Measurements from ENCODE around the gene ALDH1A3.

- TF ChIP-seq YY1 (IDR thresholded peaks at IDR 0.05; ENCODE audit: insufficient read depth, insufficient read length) (no peak), SUZ12 (IDR thresholded peaks at IDR 0.05; ENCODE audit: extremely low read depth, insufficient read depth, insufficient read length) (no peak), ZNF274 (IDR thresholded peaks at IDR 0.05; ENCODE audit: low read depth, low read length) (no peak)
Observed at GRCh38 chr15:100847194-100847593, 32.4 kb upstream of the ALDH1A3 start.

Data from NT2/D1 (cell line).